HG03095 (cell line): ENCODE data around the gene TTF2.
A peak's percentile ranks its signal among the peaks of the same experiment; 100 is the strongest.
"Not testable (repeated sequence)": the region's sequence is repeated elsewhere in the genome, so short reads cannot be mapped to it uniquely, and the experiment has no call there.

Source experiments
- ATAC-seq: cut with Tn5 transposase; IDR thresholded peaks from one replicate; pipeline ENCODE4 v1.9.1; 2021; ENCODE audit warnings: moderate library complexity; ENCODE audit not compliant: unreplicated experiment

The TTF2 gene

GRCh38 chr1:117119144-117119543 is 59.0 kb downstream of the TTF2 start:
- not testable (repeated sequence) for ATAC-seq

- ATAC-seq = no peak
These were observed 60.9 kb downstream of the TTF2 start for GRCh38 chr1:117120774-117121588.

DNA sequence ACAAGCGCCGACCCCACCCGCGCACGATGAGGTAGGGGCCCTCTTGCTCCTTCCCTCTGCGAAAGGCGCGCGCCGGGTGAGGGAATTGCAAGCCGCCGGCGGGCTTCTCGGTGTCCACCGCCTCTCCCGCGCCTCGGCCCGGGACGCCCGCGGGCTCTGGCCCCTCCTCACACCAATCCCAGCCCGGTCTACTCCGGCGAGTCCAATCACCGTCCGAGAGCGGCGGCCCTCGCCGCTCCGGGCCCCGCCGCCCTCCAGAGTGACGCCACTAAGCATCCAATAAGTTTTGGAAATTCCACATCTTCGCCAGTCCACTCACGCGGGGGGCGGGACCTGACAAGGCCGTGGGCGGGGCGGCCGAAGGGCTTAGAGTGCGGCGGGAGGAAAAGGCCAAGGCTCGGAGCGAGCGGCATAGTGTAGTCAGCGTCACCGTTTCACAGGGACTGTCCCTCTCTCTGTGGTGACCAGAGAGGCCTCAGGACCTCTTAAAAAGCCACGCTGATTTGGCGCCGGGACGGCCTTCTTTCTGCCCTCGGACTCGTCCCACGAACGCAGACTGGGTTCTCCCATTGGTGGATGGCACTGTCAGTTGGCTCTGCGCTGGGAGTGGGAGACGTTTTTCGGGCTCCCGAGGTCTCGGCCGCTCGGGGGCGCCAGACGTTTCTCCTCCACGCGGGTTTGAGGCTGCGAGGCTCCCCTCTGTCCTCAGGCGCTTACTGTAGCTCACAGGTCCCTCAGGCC is 61.6 kb downstream of the TTF2 start, which contains the start of gene TRIM45:
TSS of gene TRIM45 (minus strand) at position 161 of the 741 bp plus-strand sequence. CDS start 548 bp downstream, outside the sequence.
- peak; percentile 86 for ATAC-seq

DNA sequence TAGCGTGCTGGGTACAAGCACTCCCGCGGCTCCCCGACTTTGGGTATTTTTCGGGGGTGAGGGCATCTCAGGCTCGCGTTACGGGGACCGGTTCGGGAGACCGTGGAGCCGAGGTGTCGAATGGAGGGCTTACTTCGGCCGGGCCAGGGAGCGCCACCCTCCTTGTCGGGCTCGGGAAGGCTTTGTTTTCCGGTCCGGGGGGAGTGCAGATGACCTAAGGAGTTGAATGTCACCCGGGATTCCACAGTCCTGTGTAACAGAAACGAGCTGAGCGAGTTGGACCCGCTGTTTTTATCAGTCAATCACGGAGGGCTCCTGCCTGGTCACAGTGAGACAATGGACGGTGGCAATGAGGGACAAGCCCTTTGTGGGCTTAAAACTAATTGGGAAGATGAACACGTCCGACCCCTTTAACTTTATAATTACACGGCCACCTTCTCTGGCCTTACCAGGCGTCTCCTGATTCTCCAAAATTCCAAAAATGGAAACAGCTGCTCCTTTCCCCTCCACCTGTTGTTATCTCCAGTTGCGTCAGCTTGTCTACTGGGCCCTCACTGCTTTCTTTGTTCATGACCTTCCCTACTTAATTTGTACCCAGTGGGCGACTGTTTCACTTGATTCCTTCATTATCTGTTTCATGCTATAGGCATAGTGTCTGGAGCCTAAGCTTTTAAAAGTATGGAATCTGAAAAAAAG is 62.4 kb downstream of the TTF2 start:
- no peak for ATAC-seq

- ATAC-seq = no peak
These were observed 63.1 kb downstream of the TTF2 start for GRCh38 chr1:117123274-117123673.

DNA sequence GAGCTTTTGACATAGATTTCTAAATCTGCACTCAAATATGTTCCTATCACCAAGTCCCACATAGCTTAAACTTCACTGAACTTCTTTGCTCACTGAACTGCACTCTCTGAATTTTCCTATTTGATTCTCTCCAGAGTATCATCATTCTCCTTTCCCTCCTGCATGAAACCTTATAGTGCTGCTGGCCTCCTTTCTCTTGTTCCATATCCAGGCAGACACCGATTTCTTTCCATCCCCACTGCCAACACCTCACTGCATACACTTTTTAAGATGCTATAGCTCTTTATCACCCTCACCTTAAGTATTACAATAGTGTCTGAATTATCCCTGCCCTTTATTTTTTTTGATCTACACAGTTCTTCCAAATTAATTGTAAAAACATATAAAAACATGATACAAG is 64.5 kb downstream of the TTF2 start:
- ATAC-seq = no peak

DNA sequence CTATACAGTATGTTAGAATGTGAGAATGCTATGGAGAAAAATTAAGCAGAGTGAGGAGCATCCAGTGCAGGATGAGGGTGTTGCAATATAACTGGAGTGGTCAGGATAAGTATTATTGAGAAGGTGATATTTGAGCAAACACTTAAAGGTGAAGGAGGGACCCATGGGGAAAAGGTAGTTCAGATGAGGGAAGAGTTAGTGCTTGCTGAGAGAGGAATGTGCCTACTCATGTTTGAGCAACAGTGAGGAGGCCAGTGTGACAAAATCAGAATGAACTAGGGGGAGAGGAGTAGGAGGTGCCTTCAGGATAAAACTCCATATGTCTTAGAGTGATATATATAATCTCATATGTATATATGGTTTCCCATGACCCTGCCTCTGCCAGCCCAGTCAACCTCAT is 67.7 kb downstream of the TTF2 start:
- ATAC-seq = no peak

DNA sequence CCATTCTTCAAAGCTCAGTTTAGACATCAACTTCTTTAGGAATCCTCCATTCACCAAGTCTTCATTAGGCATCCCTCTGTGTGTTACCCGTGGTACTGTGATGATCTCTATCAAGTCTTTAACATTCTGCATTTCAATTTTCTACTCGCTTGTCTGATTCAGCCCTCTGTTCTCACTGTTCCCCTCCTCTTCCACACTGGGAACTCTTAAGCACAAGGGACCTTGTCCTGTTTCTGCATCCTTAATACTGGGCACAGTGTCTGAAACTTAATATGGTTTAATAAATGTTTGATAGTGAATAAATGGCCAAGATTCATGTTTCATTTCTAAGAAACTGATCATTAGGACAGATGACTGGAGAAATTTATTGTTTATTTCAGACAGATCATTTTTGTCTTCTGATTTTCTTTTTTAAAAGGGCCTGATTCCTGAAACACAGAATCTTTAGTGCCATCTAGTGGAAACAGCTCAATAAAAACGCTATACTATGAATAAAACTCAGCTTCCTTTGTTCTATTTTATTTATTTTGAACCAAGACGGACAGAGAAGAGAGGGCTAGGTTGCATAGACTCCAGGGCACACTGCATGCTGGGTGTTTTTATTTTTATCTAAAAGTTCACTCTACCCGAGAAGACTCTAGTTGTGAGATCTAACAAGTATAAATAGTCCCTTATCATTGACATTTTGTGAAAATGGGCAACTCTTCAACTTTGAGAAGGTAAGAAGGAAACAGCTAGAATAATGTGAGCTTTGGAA is 68.4 kb downstream of the TTF2 start:
- no peak for ATAC-seq

DNA sequence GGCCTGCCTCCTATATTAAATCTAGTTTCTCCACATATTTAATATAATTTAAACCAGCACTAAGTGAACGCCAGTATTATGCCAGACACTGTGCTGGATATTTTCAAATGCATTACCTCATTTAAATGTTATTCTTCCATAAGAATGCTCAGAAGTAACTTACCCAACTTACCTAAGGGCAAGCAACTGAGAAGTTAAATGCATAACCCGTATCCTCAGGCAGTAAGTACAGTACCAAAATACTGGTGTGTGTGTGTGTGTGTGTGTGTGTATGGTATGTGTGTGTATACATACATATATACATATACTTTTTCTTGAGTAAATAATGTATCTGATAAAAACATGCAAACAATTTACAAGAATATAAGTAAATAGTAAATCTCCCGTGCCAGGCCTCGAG is 70.4 kb downstream of the TTF2 start:
- no peak for ATAC-seq

DNA sequence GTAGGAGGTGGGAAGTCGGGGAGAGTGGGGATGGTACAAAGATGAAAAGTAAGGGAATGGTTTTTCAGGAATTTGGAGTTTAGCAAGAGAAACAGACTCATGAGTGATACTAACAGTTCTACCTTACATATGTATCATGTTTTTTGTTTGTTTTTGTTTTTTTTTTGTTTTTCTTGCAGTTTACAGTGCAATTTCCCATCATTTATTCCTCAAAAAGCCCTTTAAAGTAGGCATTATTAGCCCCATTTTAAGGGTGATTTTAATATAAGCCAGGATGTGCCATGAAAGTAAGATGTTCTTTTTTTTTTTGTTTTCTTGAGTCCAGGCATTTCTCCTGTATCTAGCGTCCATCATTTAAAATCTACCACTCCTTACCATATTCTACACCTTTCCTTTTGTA is 75.2 kb downstream of the TTF2 start:
- no peak for ATAC-seq

DNA sequence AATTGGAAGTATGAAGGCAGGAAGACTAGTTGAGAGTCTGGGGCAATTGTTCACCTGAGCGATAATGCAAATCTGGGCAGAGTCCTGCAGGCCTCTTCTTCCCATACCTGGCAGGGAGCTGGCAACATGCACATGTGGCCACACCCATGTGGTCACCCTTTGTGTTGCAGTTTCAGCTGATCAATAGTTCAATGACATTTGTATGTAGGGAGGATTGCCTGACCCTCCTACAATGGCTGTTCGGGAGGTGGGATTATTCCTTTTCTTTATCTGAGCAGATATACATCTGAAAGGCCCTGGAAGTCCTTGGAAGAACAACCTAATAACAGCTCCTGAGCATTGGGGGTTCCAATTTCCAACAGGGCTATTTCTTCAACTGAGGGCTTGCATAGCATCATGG is 76.6 kb downstream of the TTF2 start:
- no peak for ATAC-seq

- ATAC-seq = no peak
These were observed 77.2 kb downstream of the TTF2 start for GRCh38 chr1:117137281-117137855.

- no peak for ATAC-seq
These were observed 78.0 kb downstream of the TTF2 start for GRCh38 chr1:117138106-117138505.

- no peak for ATAC-seq
These were observed 78.4 kb downstream of the TTF2 start for GRCh38 chr1:117138561-117138960.

GRCh38 chr1:117142200-117142599 is 82.1 kb downstream of the TTF2 start:
- no peak for ATAC-seq

GRCh38 chr1:117143172-117143571 is 83.0 kb downstream of the TTF2 start:
- no peak for ATAC-seq

GRCh38 chr1:117143871-117144270 is 83.7 kb downstream of the TTF2 start:
- no peak for ATAC-seq

DNA sequence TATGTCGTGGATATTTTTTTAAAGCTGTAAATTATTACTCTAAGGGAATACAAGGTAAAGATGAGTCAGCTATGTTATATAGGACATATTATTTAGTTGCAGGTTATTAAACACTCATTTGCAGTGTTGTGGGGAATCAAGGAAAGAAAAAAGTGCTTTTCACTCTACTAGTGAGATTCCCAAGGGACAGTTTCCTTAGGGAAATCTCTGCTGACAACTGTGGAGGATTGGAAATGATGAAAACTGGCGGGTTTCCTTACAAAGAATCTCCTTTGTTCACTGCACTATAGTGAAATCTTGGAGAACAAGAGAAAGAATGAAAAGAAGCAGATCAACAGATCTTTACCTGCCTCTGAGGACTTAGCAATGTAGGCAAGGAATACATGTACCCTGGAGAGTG is 85.9 kb downstream of the TTF2 start:
- ATAC-seq = no peak

DNA sequence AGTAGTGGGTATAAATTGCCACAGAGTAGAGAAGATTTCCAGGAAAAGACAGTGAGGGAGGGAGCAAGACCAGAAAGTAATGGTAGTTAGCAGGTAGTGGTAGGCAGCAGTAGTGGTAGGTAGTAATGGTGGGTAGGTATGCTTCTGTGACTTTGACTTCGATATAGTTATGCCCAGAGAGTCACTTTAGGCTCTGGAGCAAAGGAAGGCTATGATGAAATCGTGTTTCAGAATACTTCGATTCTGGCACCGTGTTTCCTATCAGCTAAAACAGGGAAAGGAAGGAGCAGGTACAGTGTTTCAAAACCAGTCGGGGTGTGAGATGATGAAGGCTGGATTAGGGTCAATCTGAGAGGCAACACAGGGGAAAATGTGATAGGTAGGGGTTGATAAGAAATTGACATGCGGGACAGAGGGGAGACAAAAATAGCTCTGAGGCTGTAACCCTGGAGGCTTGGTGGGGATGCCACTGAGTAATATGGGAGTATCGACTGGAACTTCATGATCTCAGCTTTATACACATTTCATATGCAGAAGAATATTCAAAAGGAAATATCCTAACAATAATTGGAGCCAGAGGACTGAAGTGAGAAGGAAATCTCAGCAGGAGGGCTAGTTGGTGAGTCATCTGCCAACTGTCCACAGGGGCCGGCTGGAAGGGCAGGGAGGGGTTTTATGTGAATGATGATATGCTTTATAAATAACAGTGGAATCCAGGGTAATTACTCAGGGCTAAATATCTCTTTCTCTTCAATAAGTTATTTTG is 86.6 kb downstream of the TTF2 start:
- no peak for ATAC-seq

DNA sequence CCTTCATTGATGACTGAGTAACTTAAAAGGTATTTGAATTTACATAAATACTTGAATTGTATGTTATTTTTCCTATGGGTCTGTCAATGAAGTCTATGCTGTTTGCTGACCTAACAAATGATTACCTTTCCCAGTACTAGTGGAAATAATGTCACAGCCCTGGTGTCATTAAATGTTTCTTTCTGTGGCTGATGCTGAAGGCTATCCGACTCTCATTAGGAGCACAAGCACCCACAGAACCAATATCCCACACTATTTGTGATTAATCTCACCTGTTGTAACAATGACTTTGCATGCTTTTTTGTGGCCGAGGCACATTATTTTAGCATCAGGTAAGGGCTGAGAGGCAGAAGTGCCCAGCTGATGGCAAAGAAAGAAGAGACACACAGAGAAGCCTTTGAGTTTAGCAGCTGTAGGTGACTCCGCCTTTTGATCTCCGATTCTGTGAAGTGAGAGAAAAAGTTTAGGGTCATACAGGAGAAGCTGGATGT is 87.3 kb downstream of the TTF2 start:
- ATAC-seq = no peak
